Suppressor macrophage treated with lipopolysaccharide for 4 hours (primary cell): ENCODE results near the gene EIF4E1B.
"Not testable (repeated sequence)": the region's sequence is repeated elsewhere in the genome, so short reads cannot be mapped to it uniquely, and the experiment has no call there.

Source experiments
- DNase-seq: peaks from one replicate; pipeline ENCODE4 v3.0.0-alpha.2; 2020

EIF4E1B gene

GRCh38 chr5:176629853-176630680 is at the start of gene EIF4E1B, which contains the start of gene SNCB:
EIF4E1B (plus strand) TSS chr5:176630675; CDS start chr5:176642788, 12,113 bp downstream.
SNCB (minus strand) TSS chr5:176630534; CDS start chr5:176629654, 880 bp downstream.
- peak; percentile 31 for DNase-seq

GRCh38 chr5:176581361-176581760 is 49.1 kb upstream of the EIF4E1B start:
- no peak for DNase-seq

GRCh38 chr5:176583076-176583475 is 47.4 kb upstream of the EIF4E1B start:
- no peak for DNase-seq

- DNase-seq, result no peak
These were observed 43.1 kb upstream of the EIF4E1B start for GRCh38 chr5:176587398-176587797.

DNA sequence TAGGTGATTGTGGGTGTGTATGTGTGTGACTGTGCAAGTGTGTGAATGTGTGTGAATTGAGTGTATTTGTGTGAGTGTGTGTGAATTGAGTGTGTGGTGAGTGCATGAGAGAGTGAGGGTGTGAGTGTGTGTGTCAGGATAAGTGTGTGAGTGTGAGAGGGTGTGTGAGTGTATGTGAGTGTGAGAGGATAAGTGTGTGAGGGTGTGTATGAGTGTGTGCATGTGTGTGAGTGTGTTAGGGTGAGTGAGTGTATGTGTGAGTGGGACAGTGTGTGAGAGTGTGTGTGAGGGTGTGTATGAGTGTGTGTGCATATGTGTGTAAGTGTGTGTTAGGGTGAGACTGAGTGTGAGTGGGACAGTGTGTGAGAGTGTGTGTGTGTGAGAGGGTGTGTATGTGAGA is 42.2 kb upstream of the EIF4E1B start:
- DNase-seq, result no peak

DNA sequence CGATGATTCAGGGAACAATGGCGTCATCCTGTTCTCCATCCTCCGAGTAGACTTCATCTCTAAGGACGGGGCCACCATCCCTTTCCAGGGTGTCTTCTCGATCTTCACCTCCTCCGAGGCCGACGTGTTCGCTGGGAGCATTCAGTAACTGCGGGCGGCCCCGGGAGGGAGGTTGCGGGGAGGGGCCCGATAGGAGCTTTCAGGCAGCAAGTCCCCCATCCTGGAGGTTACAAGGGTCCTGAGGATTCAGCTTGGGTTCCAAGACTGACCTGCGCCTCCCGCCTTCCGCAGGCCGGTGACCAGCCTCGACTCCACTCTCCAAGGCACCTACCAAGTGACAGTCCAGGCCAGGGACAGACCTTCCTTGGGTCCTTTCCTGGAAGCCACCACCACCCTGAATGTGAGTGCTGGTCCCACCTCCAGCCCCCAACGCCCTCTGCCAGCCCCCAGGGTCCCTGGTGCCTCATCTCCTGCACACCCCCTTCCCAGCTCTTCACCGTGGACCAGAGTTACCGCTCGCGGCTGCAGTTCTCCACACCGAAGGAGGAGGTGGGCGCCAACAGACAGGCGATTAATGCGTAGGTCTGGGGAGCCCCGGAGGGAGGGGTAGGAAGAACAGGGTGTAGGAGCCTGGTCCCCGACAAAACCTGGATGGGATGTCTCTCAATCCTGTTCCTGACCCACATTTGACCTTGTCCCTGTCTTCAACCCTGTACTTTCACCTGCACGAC is 41.3 kb upstream of the EIF4E1B start:
- no peak for DNase-seq

DNA sequence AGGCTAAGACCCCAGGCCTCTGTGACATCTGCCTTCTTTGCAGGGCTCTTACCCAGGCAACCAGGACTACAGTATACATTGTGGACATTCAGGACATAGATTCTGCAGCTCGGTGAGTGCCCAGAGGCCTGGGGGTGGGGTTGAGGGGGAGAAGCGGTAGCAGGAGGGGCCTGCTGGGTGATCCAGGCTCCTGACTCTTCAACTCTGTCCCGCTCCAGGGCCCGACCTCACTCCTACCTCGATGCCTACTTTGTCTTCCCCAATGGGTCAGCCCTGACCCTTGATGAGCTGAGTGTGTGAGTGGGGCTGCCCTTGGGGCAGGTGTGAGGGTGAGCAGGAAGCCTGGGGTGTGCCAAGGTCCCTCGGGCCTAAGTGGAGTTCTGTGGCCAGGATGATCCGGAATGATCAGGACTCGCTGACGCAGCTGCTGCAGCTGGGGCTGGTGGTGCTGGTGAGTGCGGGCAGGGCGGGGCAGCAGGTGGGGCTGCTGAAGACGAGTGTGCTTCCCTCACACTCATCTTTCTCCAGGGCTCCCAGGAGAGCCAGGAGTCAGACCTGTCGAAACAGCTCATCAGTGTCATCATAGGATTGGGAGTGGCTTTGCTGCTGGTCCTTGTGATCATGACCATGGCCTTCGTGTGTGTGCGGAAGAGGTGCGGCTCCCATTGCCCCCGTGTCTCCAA is 40.3 kb upstream of the EIF4E1B start:
- no peak for DNase-seq

GRCh38 chr5:176591667-176592066 is 38.8 kb upstream of the EIF4E1B start:
- DNase-seq, result not testable (repeated sequence)

DNA sequence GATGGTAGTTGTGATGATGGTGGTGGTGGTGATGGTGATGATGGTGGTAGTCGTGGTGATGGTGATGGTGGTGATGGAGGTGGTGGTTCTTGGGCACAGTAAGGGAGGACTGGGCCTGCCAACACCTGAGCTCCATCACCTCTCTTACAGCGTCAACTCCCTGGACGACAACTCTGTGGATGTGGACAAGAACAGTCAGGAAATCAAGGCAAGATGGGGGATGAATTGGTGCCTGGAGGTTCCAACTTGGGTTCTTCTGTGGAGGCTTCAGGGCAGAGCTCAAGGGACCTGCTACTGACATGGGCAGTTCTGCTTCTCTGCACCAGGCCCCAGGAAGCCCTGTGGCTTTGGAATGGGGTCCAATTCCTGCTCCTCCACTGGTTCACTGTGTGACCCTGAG is 37.9 kb upstream of the EIF4E1B start:
- no peak for DNase-seq

DNA sequence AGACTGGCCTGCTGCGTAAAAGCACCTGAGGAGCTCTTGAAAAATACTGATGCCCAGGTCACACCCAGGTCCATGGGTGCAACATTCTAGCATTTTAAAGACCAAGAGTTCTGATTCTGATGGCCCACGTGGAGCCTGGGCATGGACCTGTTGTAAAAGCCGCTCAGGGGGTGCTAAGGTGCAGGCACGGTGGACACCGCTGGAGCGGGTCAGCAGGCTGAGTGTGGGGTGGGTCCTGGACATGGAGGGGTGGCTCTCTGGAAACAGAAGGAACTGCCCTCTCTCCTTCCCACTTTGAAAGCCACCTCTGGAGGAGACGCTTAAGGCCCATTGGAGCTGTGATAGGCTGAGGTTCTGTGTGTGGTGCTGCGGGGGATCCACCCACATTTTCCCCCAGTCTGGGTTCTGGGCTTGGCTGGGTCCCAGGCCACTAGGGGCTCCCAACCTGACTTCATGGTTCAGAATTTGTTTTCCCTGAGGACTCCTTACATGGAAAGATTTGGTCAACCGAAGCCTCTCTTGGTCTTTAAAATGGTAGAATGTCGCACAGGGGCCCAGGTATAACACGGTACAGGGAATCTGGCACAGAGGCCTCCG is 37.1 kb upstream of the EIF4E1B start:
- DNase-seq, result no peak

GRCh38 chr5:176594554-176594953 is 35.9 kb upstream of the EIF4E1B start:
- no peak for DNase-seq

- DNase-seq, result no peak
These were observed 35.0 kb upstream of the EIF4E1B start for GRCh38 chr5:176595386-176595943.

GRCh38 chr5:176596069-176596644 is 34.3 kb upstream of the EIF4E1B start:
- DNase-seq, result no peak

GRCh38 chr5:176596689-176597416 is 33.6 kb upstream of the EIF4E1B start:
- peak; percentile 59 for DNase-seq

DNA sequence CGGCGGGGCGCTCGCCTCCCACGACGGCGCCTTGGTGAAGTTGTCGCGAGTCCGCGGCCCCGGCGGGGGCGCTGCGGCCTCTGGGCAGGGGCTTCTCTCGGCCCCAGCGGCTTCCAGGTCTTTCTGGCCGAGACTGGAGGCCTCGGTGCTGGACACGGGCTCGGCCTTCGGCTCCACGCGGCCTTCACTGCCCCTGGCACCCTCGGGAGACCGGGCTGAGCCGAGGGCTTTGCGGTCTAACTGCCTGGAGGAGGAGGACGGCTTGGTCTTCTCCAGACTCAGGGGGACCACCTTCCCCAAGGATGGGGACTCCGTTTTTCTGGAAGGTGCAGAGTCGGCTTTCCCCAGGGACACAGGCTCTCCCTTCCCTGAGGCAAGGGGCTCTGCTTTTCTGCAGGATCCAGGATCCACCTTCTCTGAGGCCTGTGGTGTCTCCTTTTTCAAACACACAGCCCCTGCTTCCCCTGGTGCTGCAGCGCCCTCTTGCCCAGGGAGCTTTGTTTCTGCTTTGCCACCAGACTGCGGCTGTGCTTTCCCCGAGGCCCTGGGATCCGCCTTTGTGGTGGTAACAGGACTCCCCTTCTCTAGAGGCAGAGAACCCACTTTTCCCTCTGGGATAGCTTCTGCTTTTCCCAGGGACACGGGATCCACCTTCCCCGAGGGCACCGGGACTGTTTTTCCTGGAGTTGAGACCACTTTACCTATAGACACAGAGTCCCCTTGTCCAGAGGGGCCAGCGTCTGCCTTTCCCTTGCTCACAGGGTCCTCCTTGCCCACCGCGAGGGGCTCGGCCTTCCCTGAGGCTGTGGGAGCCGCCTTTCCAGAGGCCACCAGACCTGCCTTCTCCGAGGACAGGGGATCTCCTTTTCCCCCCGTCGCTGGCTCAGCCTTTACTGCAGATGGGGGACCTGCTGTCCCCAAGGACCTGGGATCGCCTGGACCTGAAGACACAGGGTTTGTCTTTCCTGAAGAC is 32.8 kb upstream of the EIF4E1B start:
- DNase-seq, result no peak

- not testable (repeated sequence) for DNase-seq
These were observed 30.6 kb upstream of the EIF4E1B start for GRCh38 chr5:176599749-176600430.

DNA sequence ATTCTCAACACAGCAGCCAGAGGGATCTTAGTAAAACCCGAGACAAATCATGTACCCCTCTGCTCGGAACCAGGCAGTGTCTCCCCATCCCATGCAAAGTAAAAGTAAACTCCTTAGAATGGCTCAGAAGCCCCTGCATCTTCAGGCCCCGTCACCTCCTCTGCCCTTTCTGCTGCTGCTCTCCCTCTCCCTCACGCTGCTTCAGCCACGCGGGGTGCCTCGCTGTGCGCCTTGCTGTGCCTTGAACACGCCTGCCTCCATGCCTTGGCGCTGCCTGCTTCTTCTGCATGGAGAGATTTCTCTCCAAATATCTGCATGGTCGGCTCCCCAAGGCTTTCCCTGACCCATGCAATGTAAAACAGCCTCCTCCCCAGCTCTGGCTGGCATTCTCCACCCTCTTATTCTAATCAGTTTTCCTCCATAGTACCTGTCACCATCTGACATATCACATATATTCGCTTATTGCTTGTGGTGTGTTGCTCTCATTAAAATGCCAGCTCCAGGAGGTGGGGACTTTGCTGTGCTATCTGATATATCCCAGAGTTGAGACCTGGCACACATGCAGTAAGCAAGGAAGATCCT is 28.5 kb upstream of the EIF4E1B start:
- no peak for DNase-seq

DNA sequence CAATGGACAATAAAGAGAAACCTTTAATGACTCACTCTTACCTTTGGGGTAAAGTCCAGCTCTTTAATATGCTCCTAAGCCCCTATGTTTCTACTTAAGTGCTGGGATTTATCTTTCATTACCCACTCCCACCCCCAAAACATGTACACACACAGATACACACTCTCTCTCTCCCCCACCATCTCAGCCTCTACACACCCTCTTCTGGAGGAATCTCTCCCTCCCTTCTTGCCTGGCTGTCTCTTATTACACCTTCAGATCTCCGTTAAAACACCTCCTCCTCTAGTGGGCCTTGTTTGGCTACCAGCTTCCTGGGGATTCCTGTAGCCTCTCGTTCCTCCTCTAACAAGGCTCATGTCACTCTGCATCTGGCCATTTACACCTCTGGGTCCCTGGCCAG is 27.4 kb upstream of the EIF4E1B start:
- no peak for DNase-seq

DNA sequence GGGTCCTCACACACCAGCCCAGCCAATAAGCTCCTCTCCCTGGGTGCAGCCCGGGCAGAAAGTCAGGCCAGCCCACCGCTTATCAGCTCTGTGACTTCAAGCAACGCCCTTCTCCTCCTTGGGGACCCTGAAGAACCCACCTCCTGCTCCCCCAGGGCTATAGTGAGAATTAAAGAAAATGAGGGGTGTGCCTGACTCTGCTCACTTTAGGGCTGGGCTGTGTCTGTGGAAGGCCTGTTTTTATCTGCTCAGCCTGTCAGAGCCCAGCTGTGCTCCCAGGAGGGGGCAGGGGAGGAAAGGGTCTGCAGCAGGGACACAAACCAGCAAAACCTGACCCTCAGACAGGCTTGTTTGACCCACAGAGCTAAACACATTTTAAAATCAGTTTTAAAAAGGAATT is 24.4 kb upstream of the EIF4E1B start:
- DNase-seq, result no peak
